ENCODE data around the gene CLEC11A.

DNA sequence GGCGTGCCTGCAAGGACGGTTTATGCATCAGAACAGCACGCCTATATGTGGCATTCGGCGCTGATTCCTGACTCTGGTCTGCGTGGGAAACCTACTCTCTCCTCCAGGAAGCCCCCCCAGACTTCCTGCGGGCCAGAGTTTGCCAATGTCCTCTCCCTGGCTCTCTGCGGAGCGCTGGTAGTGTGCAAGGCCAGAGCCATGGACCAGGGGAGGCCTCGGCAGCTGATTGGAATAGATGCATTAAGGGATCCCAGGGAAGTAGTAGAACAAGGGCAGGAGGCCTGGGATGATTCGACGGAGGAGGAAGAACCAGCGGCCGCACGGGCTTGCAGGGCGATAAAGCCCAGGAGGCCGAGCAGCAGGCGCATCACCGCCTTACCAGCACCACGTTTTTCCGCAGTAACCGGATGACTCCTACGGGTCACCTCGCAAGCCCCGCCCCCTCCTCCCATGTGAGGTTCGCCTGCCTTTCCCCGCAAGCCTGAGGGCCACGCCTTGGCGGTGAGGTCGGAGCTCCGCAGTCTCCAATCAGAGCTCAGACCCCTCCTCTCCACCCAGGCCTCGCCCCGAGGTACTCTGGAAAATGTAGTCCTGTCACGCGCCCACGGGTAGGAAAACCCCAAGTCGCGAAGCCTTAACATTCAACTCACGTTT lies 5.0 kb downstream of the CLEC11A start:
- no peak for TF ChIP-seq POLR2A (IDR thresholded peaks at IDR 0.05)
- TF ChIP-seq, protein P1, sequence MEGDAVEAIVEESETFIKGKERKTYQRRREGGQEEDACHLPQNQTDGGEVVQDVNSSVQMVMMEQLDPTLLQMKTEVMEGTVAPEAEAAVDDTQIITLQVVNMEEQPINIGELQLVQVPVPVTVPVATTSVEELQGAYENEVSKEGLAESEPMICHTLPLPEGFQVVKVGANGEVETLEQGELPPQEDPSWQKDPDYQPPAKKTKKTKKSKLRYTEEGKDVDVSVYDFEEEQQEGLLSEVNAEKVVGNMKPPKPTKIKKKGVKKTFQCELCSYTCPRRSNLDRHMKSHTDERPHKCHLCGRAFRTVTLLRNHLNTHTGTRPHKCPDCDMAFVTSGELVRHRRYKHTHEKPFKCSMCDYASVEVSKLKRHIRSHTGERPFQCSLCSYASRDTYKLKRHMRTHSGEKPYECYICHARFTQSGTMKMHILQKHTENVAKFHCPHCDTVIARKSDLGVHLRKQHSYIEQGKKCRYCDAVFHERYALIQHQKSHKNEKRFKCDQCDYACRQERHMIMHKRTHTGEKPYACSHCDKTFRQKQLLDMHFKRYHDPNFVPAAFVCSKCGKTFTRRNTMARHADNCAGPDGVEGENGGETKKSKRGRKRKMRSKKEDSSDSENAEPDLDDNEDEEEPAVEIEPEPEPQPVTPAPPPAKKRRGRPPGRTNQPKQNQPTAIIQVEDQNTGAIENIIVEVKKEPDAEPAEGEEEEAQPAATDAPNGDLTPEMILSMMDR (IDR thresholded peaks at IDR 0.05), result no peak
